HAP-1 (cell line): ENCODE measurements around the gene ASCC3.
"Not testable (repeated sequence)": the region's sequence is repeated elsewhere in the genome, so short reads cannot be mapped to it uniquely, and the experiment has no call there.

Experiments used
- DNase-seq, 2 experiments: peaks; one replicate each; pipeline ENCODE4 v3.0.0-alpha.2; 2016 to 2020; ENCODE audit warnings: low spot score in 2 of 2
- H3K27me3 ChIP-seq: fragments of 250-450 bp; sonication (Bioruptor Pico); 2 replicates; pipeline ENCODE4 v1.5.1; 2020; ENCODE audit warnings: low read depth, mild to moderate bottlenecking, moderate library complexity
- H3K36me3 ChIP-seq: fragments of 250-450 bp; sonication (Bioruptor Pico); replicated peaks from 2 replicates; pipeline ENCODE4 v1.5.1; 2020; ENCODE audit warnings: mild to moderate bottlenecking
- H3K4me1 ChIP-seq: fragments of 250-450 bp; sonication (Bioruptor Pico); 2 replicates; pipeline ENCODE4 v1.5.1; 2020; ENCODE audit warnings: mild to moderate bottlenecking
- H3K4me3 ChIP-seq: fragments of 250-450 bp; sonication (Bioruptor Pico); 2 replicates; pipeline ENCODE4 v1.5.1; 2020; ENCODE audit warnings: mild to moderate bottlenecking, moderate library complexity
- H3K9me3 ChIP-seq: fragments of 250-450 bp; sonication (Bioruptor Pico); 2 replicates; pipeline ENCODE4 v1.5.1; 2020; ENCODE audit warnings: mild to moderate bottlenecking, moderate library complexity
- in situ Hi-C: fragments of 300-500 bp; cut with MboI; formaldehyde crosslinking; loops from 3 replicates; pipeline ENCODE4 v1.14.3; 2020; ENCODE audit warnings: low sequenced_read_pairs, inconsistent platforms, mixed read lengths

Gene ASCC3

GRCh38 chr6:100901582-100901981 is 20.5 kb upstream of the ASCC3 start:
- Histone ChIP-seq H3K9me3 (0 out of 2 replicates have a peak, but pooled peaks cover 3% of the 10 kb centered on the region), H3K4me3 (no peak overlapping the region), H3K27me3 (no peaks in the 10 kb centered on the region), H3K4me1 (no peaks in the 10 kb centered on the region), H3K36me3 (no peaks in the 10 kb centered on the region)
- DNase-seq, result no peak
- in situ Hi-C loops, result no loop called here

GRCh38 chr6:100899202-100899601 is 18.1 kb upstream of the ASCC3 start:
- H3K9me3 ChIP-seq, result 0 out of 2 replicates have a peak, but pooled peaks cover 3% of the 10 kb centered on the region
- no peak overlapping the region for H3K4me3 ChIP-seq
- in situ Hi-C loops, result no loop called here
- no peaks in the 10 kb centered on the region for H3K4me1 ChIP-seq
- DNase-seq, result no peak
- H3K36me3 ChIP-seq, result no peaks in the 10 kb centered on the region
- H3K27me3 ChIP-seq, result no peaks in the 10 kb centered on the region

- no peaks in the 10 kb centered on the region for H3K27me3 ChIP-seq
- H3K4me1 ChIP-seq, result no peaks in the 10 kb centered on the region
- DNase-seq, result no peak
- H3K4me3 ChIP-seq, result no peak overlapping the region
- 0 out of 2 replicates have a peak, but pooled peaks cover 3% of the 10 kb centered on the region for H3K9me3 ChIP-seq
- no peaks in the 10 kb centered on the region for H3K36me3 ChIP-seq
- in situ Hi-C loops, result no loop called here
These were observed 16.5 kb upstream of the ASCC3 start for GRCh38 chr6:100897671-100898070.

GRCh38 chr6:100893743-100894142 is 12.6 kb upstream of the ASCC3 start:
- Histone ChIP-seq H3K27me3 (no peaks in the 10 kb centered on the region), H3K36me3 (no peaks in the 10 kb centered on the region), H3K4me3 (no peak overlapping the region), H3K4me1 (no peaks in the 10 kb centered on the region; the same call in 1 of the 2 replicates), H3K9me3 (0 out of 2 replicates have a peak, but pooled peaks cover 3% of the 10 kb centered on the region)
- in situ Hi-C loops, result no loop called here
- no peak for DNase-seq

GRCh38 chr6:100892693-100893092 is 11.6 kb upstream of the ASCC3 start:
- peak in 1 of 2 experiments; percentile 18 for DNase-seq
- Histone ChIP-seq H3K27me3 (no peaks in the 10 kb centered on the region), H3K36me3 (no peaks in the 10 kb centered on the region), H3K4me1 (no peaks in the 10 kb centered on the region; the same call in 1 of the 2 replicates), H3K9me3 (0 out of 2 replicates have a peak, but pooled peaks cover 2% of the 10 kb centered on the region), H3K4me3 (no peak overlapping the region)
- in situ Hi-C loops, result no loop called here

GRCh38 chr6:100892116-100892515 is 11.0 kb upstream of the ASCC3 start:
- H3K4me3 ChIP-seq, result no peak overlapping the region
- H3K36me3 ChIP-seq, result no peaks in the 10 kb centered on the region
- H3K27me3 ChIP-seq, result no peaks in the 10 kb centered on the region
- no peak for DNase-seq
- H3K9me3 ChIP-seq, result no peaks in the 10 kb centered on the region
- no peaks in the 10 kb centered on the region; the same call in 1 of the 2 replicates for H3K4me1 ChIP-seq
- in situ Hi-C loops, result no loop called here

GRCh38 chr6:100891079-100891478 is 9.9 kb upstream of the ASCC3 start:
- DNase-seq, result no peak
- Histone ChIP-seq H3K9me3 (no peaks in the 10 kb centered on the region), H3K4me1 (no peaks in the 10 kb centered on the region; the same call in 1 of the 2 replicates), H3K27me3 (no peaks in the 10 kb centered on the region), H3K36me3 (no peaks in the 10 kb centered on the region), H3K4me3 (no peak overlapping the region)
- in situ Hi-C loops, result no loop called here

- H3K4me1 ChIP-seq, in situ Hi-C loops, H3K4me3 ChIP-seq, H3K36me3 ChIP-seq, H3K27me3 ChIP-seq, H3K9me3 ChIP-seq, DNase-seq: not testable (repeated sequence)
These were observed 9.5 kb upstream of the ASCC3 start for GRCh38 chr6:100890646-100891045.

- in situ Hi-C loops, result no loop called here
- Histone ChIP-seq H3K4me3 (no peak overlapping the region), H3K4me1 (no peaks in the 10 kb centered on the region; the same call in 1 of the 2 replicates), H3K9me3 (no peaks in the 10 kb centered on the region), H3K27me3 (no peaks in the 10 kb centered on the region), H3K36me3 (no peaks in the 10 kb centered on the region)
- DNase-seq, result no peak
These were observed 8.2 kb upstream of the ASCC3 start for GRCh38 chr6:100889351-100889750.

- no peak for DNase-seq
- Histone ChIP-seq H3K27me3 (no peaks in the 10 kb centered on the region), H3K36me3 (no peaks in the 10 kb centered on the region), H3K4me3 (no peak overlapping the region), H3K9me3 (no peaks in the 10 kb centered on the region), H3K4me1 (peaks cover 4% of the 10 kb centered on the region)
- in situ Hi-C loops, result no loop called here
These were observed 4.9 kb upstream of the ASCC3 start for GRCh38 chr6:100886076-100886475.

- in situ Hi-C loops, result no loop called here
- no peak for DNase-seq
- Histone ChIP-seq H3K4me3 (no peak overlapping the region), H3K27me3 (no peaks in the 10 kb centered on the region), H3K4me1 (peaks cover 20% of the 10 kb centered on the region), H3K9me3 (no peaks in the 10 kb centered on the region), H3K36me3 (no peaks in the 10 kb centered on the region)
These were observed 2.2 kb upstream of the ASCC3 start for GRCh38 chr6:100883347-100883746.

GRCh38 chr6:100881707-100882040 is 545 bp upstream of the ASCC3 start:
- in situ Hi-C loops, result no loop called here
- H3K4me1 ChIP-seq, result peaks cover 27% of the 10 kb centered on the region
- H3K9me3 ChIP-seq, result no peaks in the 10 kb centered on the region
- H3K27me3 ChIP-seq, result no peaks in the 10 kb centered on the region
- no peaks in the 10 kb centered on the region; the same call in 1 of the 2 replicates for H3K36me3 ChIP-seq
- peak overlapping the region; percentile 81 for H3K4me3 ChIP-seq
- no peak for DNase-seq

- no peaks in the 10 kb centered on the region for H3K27me3 ChIP-seq
- no peaks in the 10 kb centered on the region for H3K9me3 ChIP-seq
- in situ Hi-C loops, result no loop called here
- peaks cover 27% of the 10 kb centered on the region for H3K4me1 ChIP-seq
- no peak for DNase-seq
- H3K4me3 ChIP-seq, result peak overlapping the region; percentile 81
- no peaks in the 10 kb centered on the region; the same call in 1 of the 2 replicates for H3K36me3 ChIP-seq
These were observed 828 bp downstream of the ASCC3 start for GRCh38 chr6:100880149-100880852.

GRCh38 chr6:100879317-100879716 is 1.8 kb downstream of the ASCC3 start:
- DNase-seq, result peak in 1 of 2 experiments; percentile 39
- Histone ChIP-seq H3K9me3 (no peaks in the 10 kb centered on the region), H3K27me3 (no peaks in the 10 kb centered on the region), H3K36me3 (no peaks in the 10 kb centered on the region; the same call in 1 of the 2 replicates), H3K4me3 (no peak overlapping the region), H3K4me1 (peaks cover 27% of the 10 kb centered on the region)
- in situ Hi-C loops, result no loop called here
